Measurements from ENCODE around the gene MRAS.

MRAS gene

GRCh38 chr3:138449490-138449889, 101.1 kb downstream of the MRAS start:
- Histone ChIP-seq H3K27me3 (ENCODE audit: control insufficient read depth in 1 of 2, insufficient read depth in 1 of 2, low read length in 2 of 2) (no peaks in the 10 kb centered on the region), H2BK12ac (ENCODE audit: low read length in 2 of 2) (no peak overlapping the region), H3K27ac (ENCODE audit: low read length, poor library complexity, severe bottlenecking) (no peak overlapping the region), H3K9me3 (ENCODE audit: control insufficient read depth, low read length) (no peaks in the 10 kb centered on the region), H3K18ac (ENCODE audit: low read depth in 1 of 2, low read length in 2 of 2) (no peak overlapping the region), H2AK5ac (ENCODE audit: low read length, severe bottlenecking) (no peak overlapping the region), H3K4me1 (ENCODE audit: control insufficient read depth, insufficient read depth, low read depth, low read length) (peaks cover 4% of the 10 kb centered on the region), H2BK120ac (ENCODE audit: low read depth, low read length) (no peak overlapping the region), H2BK15ac (ENCODE audit: low read depth, poor library complexity, severe bottlenecking) (no peak overlapping the region), H4K8ac (ENCODE audit: low read length) (no peak overlapping the region), H3K23ac (ENCODE audit: low read length in 2 of 2) (no peak overlapping the region), H3K9ac (ENCODE audit: low read length) (no peak overlapping the region), H3K4me2 (ENCODE audit: low read length, poor library complexity, severe bottlenecking) (no peak overlapping the region), H3K4me3 (ENCODE audit: insufficient read depth in 1 of 2, low read depth in 1 of 2, low read length in 2 of 2) (no peak overlapping the region), H3K79me1 (replicated peaks; ENCODE audit: low read length, poor library complexity, severe bottlenecking) (no peaks in the 10 kb centered on the region), H2BK5ac (ENCODE audit: low read depth, low read length, poor library complexity, severe bottlenecking) (no peak overlapping the region), H3K14ac (ENCODE audit: low read length in 2 of 2) (no peak overlapping the region), H3K4ac (ENCODE audit: low read depth in 1 of 2, low read length in 2 of 2) (no peak overlapping the region), H3K36me3 (ENCODE audit: control insufficient read depth in 1 of 2, insufficient read depth in 2 of 2, low read depth in 1 of 2, low read length in 2 of 2) (no peaks in the 10 kb centered on the region), H4K91ac (ENCODE audit: low read length) (no peak overlapping the region), H2AFZ (ENCODE audit: low read depth, low read length) (no peak overlapping the region)
- WGBS: 82% methylated on average over 3 of the region's 3 CpGs
- no peak for DNase-seq

DNA sequence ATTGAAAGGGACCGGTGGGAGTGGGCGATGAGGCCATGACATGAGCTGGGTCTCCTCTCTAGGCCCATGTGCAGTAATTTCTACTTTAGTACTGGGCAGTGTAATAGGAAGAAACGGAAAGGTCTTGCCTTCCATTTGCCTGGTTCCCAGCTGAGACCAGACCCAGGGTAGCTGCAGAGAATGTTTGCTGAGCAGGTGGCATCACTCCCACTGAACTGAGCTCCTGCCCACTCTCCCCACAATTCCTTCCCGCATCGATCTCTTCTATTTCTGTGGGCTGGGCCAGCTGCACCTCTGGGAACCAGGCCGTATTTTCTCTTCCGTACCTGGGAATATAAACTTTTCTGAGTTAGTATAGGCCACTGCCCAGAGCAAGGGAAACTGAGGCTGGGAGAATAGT, 101.8 kb downstream of the MRAS start:
- Histone ChIP-seq H3K79me1 (replicated peaks; ENCODE audit: low read length, poor library complexity, severe bottlenecking) (no peaks in the 10 kb centered on the region), H3K4me1 (ENCODE audit: control insufficient read depth, insufficient read depth, low read depth, low read length) (peaks cover 6% of the 10 kb centered on the region), H2BK12ac (ENCODE audit: low read length in 2 of 2) (no peak overlapping the region), H4K8ac (ENCODE audit: low read length) (no peak overlapping the region), H3K14ac (ENCODE audit: low read length in 2 of 2) (no peak overlapping the region), H3K18ac (ENCODE audit: low read depth in 1 of 2, low read length in 2 of 2) (no peak overlapping the region), H4K91ac (ENCODE audit: low read length) (no peak overlapping the region), H2BK120ac (ENCODE audit: low read depth, low read length) (no peak overlapping the region), H2BK5ac (ENCODE audit: low read depth, low read length, poor library complexity, severe bottlenecking) (no peak overlapping the region), H3K4me2 (ENCODE audit: low read length, poor library complexity, severe bottlenecking) (no peak overlapping the region), H3K36me3 (ENCODE audit: control insufficient read depth in 1 of 2, insufficient read depth in 2 of 2, low read depth in 1 of 2, low read length in 2 of 2) (no peaks in the 10 kb centered on the region), H2AFZ (ENCODE audit: low read depth, low read length) (no peak overlapping the region), H2AK5ac (ENCODE audit: low read length, severe bottlenecking) (no peak overlapping the region), H3K9ac (ENCODE audit: low read length) (no peak overlapping the region), H3K4me3 (ENCODE audit: insufficient read depth in 1 of 2, low read depth in 1 of 2, low read length in 2 of 2) (no peak overlapping the region), H3K27ac (ENCODE audit: low read length, poor library complexity, severe bottlenecking) (no peak overlapping the region), H2BK15ac (ENCODE audit: low read depth, poor library complexity, severe bottlenecking) (no peak overlapping the region), H3K27me3 (ENCODE audit: control insufficient read depth in 1 of 2, insufficient read depth in 1 of 2, low read length in 2 of 2) (peaks cover 0 to 5% of the 10 kb centered on the region in 2 experiments), H3K9me3 (ENCODE audit: control insufficient read depth, low read length) (no peaks in the 10 kb centered on the region), H3K23ac (ENCODE audit: low read length in 2 of 2) (no peak overlapping the region), H3K4ac (ENCODE audit: low read depth in 1 of 2, low read length in 2 of 2) (no peak overlapping the region)
- WGBS: 94% methylated on average over 7 of the region's 7 CpGs
- DNase-seq: no peak

DNA sequence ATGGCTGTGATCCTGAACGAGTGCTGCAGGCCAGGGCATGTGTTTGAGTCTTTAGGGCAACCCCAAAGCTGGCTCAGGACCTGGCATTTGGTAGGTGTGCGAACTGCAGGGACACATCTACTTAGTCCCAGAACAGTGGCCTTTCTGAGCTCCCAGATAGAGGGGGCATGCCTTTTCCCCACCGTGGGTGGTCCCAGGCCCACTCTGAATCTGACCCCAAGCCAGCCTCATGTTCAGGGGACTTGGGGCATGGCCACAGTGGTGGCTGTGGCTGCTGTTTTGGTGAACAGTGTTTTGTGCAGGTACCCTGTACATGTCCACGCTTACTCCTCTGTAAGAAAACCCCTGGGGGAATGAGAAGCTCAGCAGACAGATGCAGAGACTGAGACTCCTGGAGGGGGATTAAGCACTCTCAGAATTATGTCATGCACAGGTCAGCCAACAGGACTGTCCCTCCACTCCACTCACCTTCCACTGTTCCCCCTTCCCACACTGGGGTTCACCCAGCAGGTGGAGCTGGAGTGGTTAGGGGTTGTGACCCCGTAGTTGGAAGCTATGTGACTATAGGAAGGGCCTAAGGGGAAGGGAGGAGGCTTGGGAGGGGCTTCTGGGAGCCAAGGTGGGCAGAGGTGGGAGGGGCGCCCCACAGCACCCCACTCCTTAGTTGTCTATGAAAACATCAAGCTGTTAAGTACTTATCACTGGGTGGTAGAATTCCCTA, 102.5 kb downstream of the MRAS start:
- H3K9me3 ChIP-seq (ENCODE audit: control insufficient read depth, low read length): no peaks in the 10 kb centered on the region
- H3K79me1 ChIP-seq (replicated peaks; ENCODE audit: low read length, poor library complexity, severe bottlenecking): no peaks in the 10 kb centered on the region
- peaks cover 6% of the 10 kb centered on the region for H3K4me1 ChIP-seq (ENCODE audit: control insufficient read depth, insufficient read depth, low read depth, low read length)
- no peak overlapping the region for H2BK120ac ChIP-seq (ENCODE audit: low read depth, low read length)
- no peak overlapping the region for H3K18ac ChIP-seq (ENCODE audit: low read depth in 1 of 2, low read length in 2 of 2)
- H4K8ac ChIP-seq (ENCODE audit: low read length): no peak overlapping the region
- H4K91ac ChIP-seq (ENCODE audit: low read length): no peak overlapping the region
- no peak overlapping the region for H2BK12ac ChIP-seq (ENCODE audit: low read length in 2 of 2)
- no peak overlapping the region for H3K14ac ChIP-seq (ENCODE audit: low read length in 2 of 2)
- DNase-seq: no peak
- no peak overlapping the region for H2AK5ac ChIP-seq (ENCODE audit: low read length, severe bottlenecking)
- H3K9ac ChIP-seq (ENCODE audit: low read length): no peak overlapping the region
- WGBS: 45% methylated on average over 4 of the region's 6 CpGs
- H3K4me2 ChIP-seq (ENCODE audit: low read length, poor library complexity, severe bottlenecking): no peak overlapping the region
- no peaks in the 10 kb centered on the region for H3K36me3 ChIP-seq (ENCODE audit: control insufficient read depth in 1 of 2, insufficient read depth in 2 of 2, low read depth in 1 of 2, low read length in 2 of 2)
- no peak overlapping the region for H3K27ac ChIP-seq (ENCODE audit: low read length, poor library complexity, severe bottlenecking)
- H3K4me3 ChIP-seq (ENCODE audit: insufficient read depth in 1 of 2, low read depth in 1 of 2, low read length in 2 of 2): no peak overlapping the region
- peaks cover 0 to 11% of the 10 kb centered on the region in 2 experiments for H3K27me3 ChIP-seq (ENCODE audit: control insufficient read depth in 1 of 2, insufficient read depth in 1 of 2, low read length in 2 of 2)
- no peak overlapping the region for H2BK5ac ChIP-seq (ENCODE audit: low read depth, low read length, poor library complexity, severe bottlenecking)
- no peak overlapping the region for H3K4ac ChIP-seq (ENCODE audit: low read depth in 1 of 2, low read length in 2 of 2)
- H2BK15ac ChIP-seq (ENCODE audit: low read depth, poor library complexity, severe bottlenecking): no peak overlapping the region
- peak overlapping the region in 1 of 2 experiments; percentile 87 for H3K23ac ChIP-seq (ENCODE audit: low read length in 2 of 2)
- H2AFZ ChIP-seq (ENCODE audit: low read depth, low read length): no peak overlapping the region

DNA sequence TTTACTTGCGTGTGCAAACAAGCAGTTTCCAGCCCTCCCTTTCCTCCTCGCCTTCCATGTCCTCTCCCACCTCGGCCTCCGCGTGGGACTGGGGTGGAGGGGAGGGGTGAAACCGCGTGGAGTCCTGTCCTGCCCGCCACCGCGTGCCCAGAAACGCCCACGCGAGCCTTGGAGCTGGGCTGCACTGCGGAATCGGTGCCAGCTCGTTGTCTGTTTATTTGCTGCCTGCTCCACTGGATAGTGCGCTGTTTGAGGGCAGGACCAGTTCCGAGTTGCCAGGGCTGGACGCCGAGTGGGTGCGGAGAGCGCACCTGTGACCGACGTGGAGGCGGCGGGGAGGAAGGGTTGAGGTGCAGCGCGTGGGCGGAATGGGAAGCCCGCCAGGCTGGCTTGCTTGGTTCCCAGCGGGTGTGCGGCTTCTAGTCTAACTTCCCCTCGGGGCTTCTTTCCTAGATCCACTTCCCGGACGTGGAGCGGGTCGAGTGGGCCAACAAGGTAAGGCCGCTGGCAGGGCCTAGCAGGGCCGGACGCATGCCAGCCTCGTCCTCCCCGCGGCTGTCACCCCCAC, 103.3 kb downstream of the MRAS start:
- Histone ChIP-seq H3K79me1 (replicated peaks; ENCODE audit: low read length, poor library complexity, severe bottlenecking) (no peaks in the 10 kb centered on the region), H3K9ac (ENCODE audit: low read length) (no peak overlapping the region), H2AFZ (ENCODE audit: low read depth, low read length) (no peak overlapping the region), H2BK15ac (ENCODE audit: low read depth, poor library complexity, severe bottlenecking) (no peak overlapping the region), H3K4ac (ENCODE audit: low read depth in 1 of 2, low read length in 2 of 2) (no peak overlapping the region), H3K4me1 (ENCODE audit: control insufficient read depth, insufficient read depth, low read depth, low read length) (peaks cover 8% of the 10 kb centered on the region), H2BK5ac (ENCODE audit: low read depth, low read length, poor library complexity, severe bottlenecking) (no peak overlapping the region), H4K8ac (ENCODE audit: low read length) (no peak overlapping the region), H2BK120ac (ENCODE audit: low read depth, low read length) (no peak overlapping the region), H3K4me3 (ENCODE audit: insufficient read depth in 1 of 2, low read depth in 1 of 2, low read length in 2 of 2) (no peak overlapping the region), H3K4me2 (ENCODE audit: low read length, poor library complexity, severe bottlenecking) (no peak overlapping the region), H3K27me3 (ENCODE audit: control insufficient read depth in 1 of 2, insufficient read depth in 1 of 2, low read length in 2 of 2) (peaks cover 0 to 13% of the 10 kb centered on the region in 2 experiments), H4K91ac (ENCODE audit: low read length) (no peak overlapping the region), H2AK5ac (ENCODE audit: low read length, severe bottlenecking) (no peak overlapping the region), H3K9me3 (ENCODE audit: control insufficient read depth, low read length) (no peaks in the 10 kb centered on the region), H3K27ac (ENCODE audit: low read length, poor library complexity, severe bottlenecking) (no peak overlapping the region), H2BK12ac (ENCODE audit: low read length in 2 of 2) (no peak overlapping the region), H3K18ac (ENCODE audit: low read depth in 1 of 2, low read length in 2 of 2) (no peak overlapping the region), H3K14ac (ENCODE audit: low read length in 2 of 2) (no peak overlapping the region), H3K36me3 (ENCODE audit: control insufficient read depth in 1 of 2, insufficient read depth in 2 of 2, low read depth in 1 of 2, low read length in 2 of 2) (no peaks in the 10 kb centered on the region), H3K23ac (ENCODE audit: low read length in 2 of 2) (no peak overlapping the region)
- WGBS: 87% methylated on average over 43 of the region's 43 CpGs
- no peak for DNase-seq
